Peyer's patch (tissue), 4 donors: Measurements from ENCODE around the gene RAD51AP1. TPM values are rescaled to one million over a fixed set of nuclear protein-coding genes. Genes with fewer than 3 reads are reported as not detected.

Experiments used
- DNase-seq, 3 donors: peaks; one replicate each; pipeline ENCODE4 v3.0.0-alpha.2; 2017 to 2019
- H3K27ac ChIP-seq, 4 donors: fragments of 200-600 bp; sonication (generic); one replicate each; pipeline ENCODE4 v1.5.1; 2016 to 2019
- H3K27me3 ChIP-seq, 2 donors: fragments of 200-600 bp; sonication (generic); one replicate each; pipeline ENCODE4 v1.5.1; 2019
- H3K36me3 ChIP-seq, 3 donors: fragments of 200-600 bp; sonication (generic); one replicate each; pipeline ENCODE4 v1.5.1; 2016 to 2019
- H3K4me1 ChIP-seq, 4 donors: fragments of 200-600 bp; sonication (generic); one replicate each; pipeline ENCODE4 v1.5.1; 2016 to 2019
- H3K4me3 ChIP-seq, 4 donors: fragments of 200-600 bp; sonication (generic); 1 replicate in 3 of 4; 2 replicates in 1 of 4; pipeline ENCODE4 v1.5.1; 2016 to 2019; ENCODE audit warnings: mild to moderate bottlenecking in 1 of 4
- H3K9me3 ChIP-seq, 4 donors: fragments of 200-600 bp; sonication (generic); one replicate each; pipeline ENCODE4 v1.5.1; 2016 to 2019; ENCODE audit warnings: mild to moderate bottlenecking in 1 of 4
- CTCF ChIP-seq, 6 experiments: fragments of 450-650 bp in 4 of 6; fragments of 200-600 bp in 2 of 6; sonication (generic) in 1 of 6; IDR thresholded peaks; one replicate each; pipeline ENCODE4 v1.5.1; 2017 to 2019; ENCODE audit warnings: antibody characterized with exemption in 6 of 6, mild to moderate bottlenecking in 3 of 6, moderate library complexity in 1 of 6
- POLR2A ChIP-seq, 2 donors: fragments of 450-650 bp; IDR thresholded peaks; one replicate each; pipeline ENCODE4 v1.5.1; 2017; ENCODE audit warnings: antibody characterized with exemption in 2 of 2, mild to moderate bottlenecking in 2 of 2, moderate library complexity in 2 of 2
- total RNA-seq, 4 donors: library from RNA; depleted of rRNA; stranded (reverse); fragments of >200 nt; gene quantifications; one replicate each; pipeline ENCODE4 v1.1.0, GENCODE V29; 2016

RAD51AP1 gene
- total RNA-seq, 4 donors from 2014 or later = 2.3 to 35.5 (median 3.5) TPM

- no peaks in the 10 kb centered on the region for H3K36me3 ChIP-seq
- no peak overlapping the region for H3K4me3 ChIP-seq
- H3K27me3 ChIP-seq = no peaks in the 10 kb centered on the region
- no peaks in the 10 kb centered on the region for H3K4me1 ChIP-seq
- no peak for TF ChIP-seq CTCF (IDR thresholded peaks at IDR 0.05)
- no peak for TF ChIP-seq POLR2A (IDR thresholded peaks at IDR 0.05)
- no peak for DNase-seq
- no peaks in the 10 kb centered on the region for H3K9me3 ChIP-seq
- H3K27ac ChIP-seq = no peak overlapping the region
Observed at GRCh38 chr12:4553943-4554342, 15.3 kb downstream of the RAD51AP1 start.

- H3K4me1 ChIP-seq = no peaks in the 10 kb centered on the region
- H3K4me3 ChIP-seq = no peak overlapping the region
- H3K27ac ChIP-seq = no peak overlapping the region
- H3K27me3 ChIP-seq = no peaks in the 10 kb centered on the region
- no peak for DNase-seq
- no peaks in the 10 kb centered on the region for H3K9me3 ChIP-seq
- H3K36me3 ChIP-seq = no peaks in the 10 kb centered on the region
- TF ChIP-seq CTCF (IDR thresholded peaks at IDR 0.05) (no peak), POLR2A (IDR thresholded peaks at IDR 0.05) (no peak)
Observed at GRCh38 chr12:4555804-4556203, 17.1 kb downstream of the RAD51AP1 start.

GRCh38 chr12:4556735-4557530 lies 18.2 kb downstream of the RAD51AP1 start:
- Histone ChIP-seq H3K27me3 (no peaks in the 10 kb centered on the region), H3K9me3 (no peaks in the 10 kb centered on the region), H3K27ac (no peak overlapping the region), H3K4me3 (no peak overlapping the region), H3K36me3 (no peaks in the 10 kb centered on the region), H3K4me1 (peaks cover 0 to 5% (median 0%) of the 10 kb centered on the region in 4 donors)
- TF ChIP-seq POLR2A (IDR thresholded peaks at IDR 0.05) (no peak), CTCF (IDR thresholded peaks at IDR 0.05) (no peak)
- DNase-seq = no peak

- TF ChIP-seq POLR2A (IDR thresholded peaks at IDR 0.05) (no peak), CTCF (IDR thresholded peaks at IDR 0.05) (no peak)
- peaks cover 0 to 7% (median 0%) of the 10 kb centered on the region in 4 donors for H3K4me1 ChIP-seq
- H3K9me3 ChIP-seq = no peaks in the 10 kb centered on the region
- DNase-seq = no peak
- no peaks in the 10 kb centered on the region for H3K27me3 ChIP-seq
- no peaks in the 10 kb centered on the region for H3K36me3 ChIP-seq
- H3K4me3 ChIP-seq = no peak overlapping the region
- no peak overlapping the region for H3K27ac ChIP-seq
Observed at GRCh38 chr12:4557586-4557985, 18.9 kb downstream of the RAD51AP1 start.

- DNase-seq = no peak
- Histone ChIP-seq H3K27me3 (no peaks in the 10 kb centered on the region), H3K4me1 (peaks cover 0 to 7% (median 0%) of the 10 kb centered on the region in 4 donors), H3K4me3 (no peak overlapping the region), H3K9me3 (no peaks in the 10 kb centered on the region), H3K27ac (no peak overlapping the region), H3K36me3 (no peaks in the 10 kb centered on the region)
- TF ChIP-seq POLR2A (IDR thresholded peaks at IDR 0.05) = no peak
- TF ChIP-seq CTCF (IDR thresholded peaks at IDR 0.05) = no peak
Observed at GRCh38 chr12:4558171-4558570, 19.5 kb downstream of the RAD51AP1 start.
